Measurements from ENCODE around the gene KRT35.

Gene KRT35

DNA sequence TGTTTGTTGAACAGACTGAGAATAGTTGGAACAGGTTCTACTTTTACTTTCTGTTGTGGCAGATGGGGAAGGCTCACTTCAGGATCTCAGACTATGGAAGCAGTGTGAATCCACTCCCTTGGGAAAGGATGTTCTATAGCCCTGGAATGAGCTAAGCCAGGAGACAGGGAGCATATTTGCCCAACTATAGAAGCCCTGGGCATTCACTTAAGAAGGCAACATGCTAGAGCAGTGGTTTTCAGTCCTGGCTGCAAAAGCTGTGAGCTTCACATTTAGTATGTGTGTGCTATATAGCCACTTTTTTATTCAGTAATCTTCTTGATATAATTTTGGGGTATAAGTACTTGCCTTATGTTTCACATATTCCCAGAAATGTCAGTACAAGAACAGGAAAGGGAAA, 12.6 kb downstream of the KRT35 start:
- Histone ChIP-seq H3K4me1 (ENCODE audit: control insufficient read depth, insufficient read depth, low read length) (no peaks in the 10 kb centered on the region), H3K27ac (ENCODE audit: extremely low read depth, low read depth, low read length) (no peak overlapping the region), H3K4me3 (ENCODE audit: low read depth, low read length) (no peak overlapping the region), H3K36me3 (ENCODE audit: control insufficient read depth in 2 of 2, insufficient read depth in 1 of 2, low read length in 2 of 2) (no peaks in the 10 kb centered on the region), H3K9me3 (ENCODE audit: control insufficient read depth, insufficient read depth, low read depth, low read length) (no peaks in the 10 kb centered on the region)
- ChIA-PET CTCF (interaction anchor here (1.1 kb wide), 1 partner anchor 195 kb away, joined by 4 read pairs; no protein-coding TSS in a partner anchor), POLR2A (no interaction called here)
- TF ChIP-seq ZNF19 (tag by site-specific recombination; IDR thresholded peaks at IDR 0.05; ENCODE audit: low read depth) (no peak), ZNF707 (tag by site-specific recombination; IDR thresholded peaks at IDR 0.05) (no peak), ZNF324 (tag by site-specific recombination; IDR thresholded peaks at IDR 0.05) (no peak), ZNF423 (tag by site-specific recombination; IDR thresholded peaks at IDR 0.05) (no peak)

DNA sequence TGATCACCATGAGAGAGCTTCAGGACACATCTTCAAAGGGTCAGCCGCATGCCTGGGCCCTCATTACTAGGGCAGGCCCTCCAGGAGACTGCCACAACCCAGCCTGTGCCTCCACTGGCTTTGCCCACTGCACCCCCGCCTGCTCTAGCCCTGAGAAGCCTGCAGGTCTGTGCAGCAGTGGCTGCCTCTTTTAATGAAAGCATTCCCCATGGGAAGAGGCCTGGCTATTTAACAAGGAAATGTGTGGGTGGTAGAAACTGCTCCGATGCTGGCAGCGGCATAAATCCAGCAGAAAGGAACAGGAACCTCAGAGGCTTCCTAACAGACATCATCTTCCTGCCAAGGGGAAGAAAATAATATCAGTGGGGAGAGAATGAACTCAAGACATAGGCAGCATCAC, 13.4 kb downstream of the KRT35 start:
- ChIA-PET CTCF (interaction anchor here (0.6 to 1.1 kb wide), 3 partner anchors 33 to 195 kb away, joined by 3 to 4 read pairs (median 4); no protein-coding TSS in a partner anchor), POLR2A (no interaction called here)

DNA sequence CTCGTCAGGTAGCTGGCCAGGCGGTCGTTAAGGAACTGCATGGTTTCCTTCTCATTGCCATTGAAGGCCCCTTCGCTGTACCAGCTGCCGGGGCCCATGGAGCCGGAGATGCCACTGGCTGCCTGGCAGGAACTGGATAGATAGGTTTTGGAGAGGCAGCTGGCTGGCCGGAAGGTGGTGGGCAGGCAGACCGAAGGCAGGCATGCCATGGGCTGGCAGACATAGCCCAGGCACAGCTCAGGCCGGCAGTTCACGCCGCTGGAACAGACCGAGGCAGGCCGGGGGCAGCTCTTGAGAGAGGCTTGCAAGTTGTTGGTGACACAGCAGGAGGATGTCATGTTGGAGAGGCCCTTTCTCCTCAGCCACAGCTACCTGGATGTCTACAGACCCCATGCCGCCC, 14.0 kb downstream of the KRT35 start, which contains the start of gene KRT32:
KRT32 (minus strand) TSS at position 399 of the 400 bp plus-strand sequence; CDS start at position 338, 61 bp downstream.
- H3K36me3 ChIP-seq (ENCODE audit: control insufficient read depth in 2 of 2, insufficient read depth in 1 of 2, low read length in 2 of 2), result no peaks in the 10 kb centered on the region
- ChIA-PET POLR2A (no interaction called here), CTCF (interaction anchor here (0.9 to 1.0 kb wide), 2 partner anchors 82 to 144 kb away, joined by 4 read pairs; no protein-coding TSS in a partner anchor)
- no peaks in the 10 kb centered on the region for H3K9me3 ChIP-seq (ENCODE audit: control insufficient read depth, insufficient read depth, low read depth, low read length)
- H3K27ac ChIP-seq (ENCODE audit: extremely low read depth, low read depth, low read length), result no peak within 1 kb of the TSS
- no peaks in the 10 kb centered on the region for H3K4me1 ChIP-seq (ENCODE audit: control insufficient read depth, insufficient read depth, low read length)
- no peak within 1 kb of the TSS for H3K4me3 ChIP-seq (ENCODE audit: low read depth, low read length)
- TF ChIP-seq ZNF621 (tag by site-specific recombination; IDR thresholded peaks at IDR 0.05), result no peak
- TF ChIP-seq ZNF302 (tag by site-specific recombination; IDR thresholded peaks at IDR 0.05; ENCODE audit: low read depth), result no peak
- no peak for TF ChIP-seq ZNF174 (tag by site-specific recombination; IDR thresholded peaks at IDR 0.05)
- TF ChIP-seq ZEB2 (tag by site-specific recombination; IDR thresholded peaks at IDR 0.05), result no peak
- no peak for TF ChIP-seq ZNF473 (tag by site-specific recombination; IDR thresholded peaks at IDR 0.05)
- no peak for TF ChIP-seq FEZF1 (tag by site-specific recombination; IDR thresholded peaks at IDR 0.05)
- TF ChIP-seq, protein P1, sequence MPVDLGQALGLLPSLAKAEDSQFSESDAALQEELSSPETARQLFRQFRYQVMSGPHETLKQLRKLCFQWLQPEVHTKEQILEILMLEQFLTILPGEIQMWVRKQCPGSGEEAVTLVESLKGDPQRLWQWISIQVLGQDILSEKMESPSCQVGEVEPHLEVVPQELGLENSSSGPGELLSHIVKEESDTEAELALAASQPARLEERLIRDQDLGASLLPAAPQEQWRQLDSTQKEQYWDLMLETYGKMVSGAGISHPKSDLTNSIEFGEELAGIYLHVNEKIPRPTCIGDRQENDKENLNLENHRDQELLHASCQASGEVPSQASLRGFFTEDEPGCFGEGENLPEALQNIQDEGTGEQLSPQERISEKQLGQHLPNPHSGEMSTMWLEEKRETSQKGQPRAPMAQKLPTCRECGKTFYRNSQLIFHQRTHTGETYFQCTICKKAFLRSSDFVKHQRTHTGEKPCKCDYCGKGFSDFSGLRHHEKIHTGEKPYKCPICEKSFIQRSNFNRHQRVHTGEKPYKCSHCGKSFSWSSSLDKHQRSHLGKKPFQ (tag by site-specific recombination; IDR thresholded peaks at IDR 0.05), result no peak
- TF ChIP-seq ZFP3 (tag by site-specific recombination; IDR thresholded peaks at IDR 0.05; ENCODE audit: low read depth), result no peak
- no peak for TF ChIP-seq ZNF184 (tag by site-specific recombination; IDR thresholded peaks at IDR 0.05)
- TF ChIP-seq, protein P2, sequence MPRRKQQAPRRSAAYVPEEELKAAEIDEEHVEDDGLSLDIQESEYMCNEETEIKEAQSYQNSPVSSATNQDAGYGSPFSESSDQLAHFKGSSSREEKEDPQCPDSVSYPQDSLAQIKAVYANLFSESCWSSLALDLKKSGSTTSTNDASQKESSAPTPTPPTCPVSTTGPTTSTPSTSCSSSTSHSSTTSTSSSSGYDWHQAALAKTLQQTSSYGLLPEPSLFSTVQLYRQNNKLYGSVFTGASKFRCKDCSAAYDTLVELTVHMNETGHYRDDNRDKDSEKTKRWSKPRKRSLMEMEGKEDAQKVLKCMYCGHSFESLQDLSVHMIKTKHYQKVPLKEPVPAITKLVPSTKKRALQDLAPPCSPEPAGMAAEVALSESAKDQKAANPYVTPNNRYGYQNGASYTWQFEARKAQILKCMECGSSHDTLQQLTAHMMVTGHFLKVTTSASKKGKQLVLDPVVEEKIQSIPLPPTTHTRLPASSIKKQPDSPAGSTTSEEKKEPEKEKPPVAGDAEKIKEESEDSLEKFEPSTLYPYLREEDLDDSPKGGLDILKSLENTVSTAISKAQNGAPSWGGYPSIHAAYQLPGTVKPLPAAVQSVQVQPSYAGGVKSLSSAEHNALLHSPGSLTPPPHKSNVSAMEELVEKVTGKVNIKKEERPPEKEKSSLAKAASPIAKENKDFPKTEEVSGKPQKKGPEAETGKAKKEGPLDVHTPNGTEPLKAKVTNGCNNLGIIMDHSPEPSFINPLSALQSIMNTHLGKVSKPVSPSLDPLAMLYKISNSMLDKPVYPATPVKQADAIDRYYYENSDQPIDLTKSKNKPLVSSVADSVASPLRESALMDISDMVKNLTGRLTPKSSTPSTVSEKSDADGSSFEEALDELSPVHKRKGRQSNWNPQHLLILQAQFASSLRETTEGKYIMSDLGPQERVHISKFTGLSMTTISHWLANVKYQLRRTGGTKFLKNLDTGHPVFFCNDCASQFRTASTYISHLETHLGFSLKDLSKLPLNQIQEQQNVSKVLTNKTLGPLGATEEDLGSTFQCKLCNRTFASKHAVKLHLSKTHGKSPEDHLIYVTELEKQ (tag by site-specific recombination; IDR thresholded peaks at IDR 0.05; ENCODE audit: borderline replicate concordance), result no peak
- no peak for TF ChIP-seq ZNF133 (tag by site-specific recombination; IDR thresholded peaks at IDR 0.05)

More for the DNA sequence above, 13.4 kb downstream of the KRT35 start:
- Histone ChIP-seq H3K27ac (ENCODE audit: extremely low read depth, low read depth, low read length) (no peak overlapping the region), H3K4me3 (ENCODE audit: low read depth, low read length) (no peak overlapping the region), H3K9me3 (ENCODE audit: control insufficient read depth, insufficient read depth, low read depth, low read length) (no peaks in the 10 kb centered on the region), H3K36me3 (ENCODE audit: control insufficient read depth in 2 of 2, insufficient read depth in 1 of 2, low read length in 2 of 2) (no peaks in the 10 kb centered on the region), H3K4me1 (ENCODE audit: control insufficient read depth, insufficient read depth, low read length) (no peaks in the 10 kb centered on the region)
- TF ChIP-seq, protein P3, sequence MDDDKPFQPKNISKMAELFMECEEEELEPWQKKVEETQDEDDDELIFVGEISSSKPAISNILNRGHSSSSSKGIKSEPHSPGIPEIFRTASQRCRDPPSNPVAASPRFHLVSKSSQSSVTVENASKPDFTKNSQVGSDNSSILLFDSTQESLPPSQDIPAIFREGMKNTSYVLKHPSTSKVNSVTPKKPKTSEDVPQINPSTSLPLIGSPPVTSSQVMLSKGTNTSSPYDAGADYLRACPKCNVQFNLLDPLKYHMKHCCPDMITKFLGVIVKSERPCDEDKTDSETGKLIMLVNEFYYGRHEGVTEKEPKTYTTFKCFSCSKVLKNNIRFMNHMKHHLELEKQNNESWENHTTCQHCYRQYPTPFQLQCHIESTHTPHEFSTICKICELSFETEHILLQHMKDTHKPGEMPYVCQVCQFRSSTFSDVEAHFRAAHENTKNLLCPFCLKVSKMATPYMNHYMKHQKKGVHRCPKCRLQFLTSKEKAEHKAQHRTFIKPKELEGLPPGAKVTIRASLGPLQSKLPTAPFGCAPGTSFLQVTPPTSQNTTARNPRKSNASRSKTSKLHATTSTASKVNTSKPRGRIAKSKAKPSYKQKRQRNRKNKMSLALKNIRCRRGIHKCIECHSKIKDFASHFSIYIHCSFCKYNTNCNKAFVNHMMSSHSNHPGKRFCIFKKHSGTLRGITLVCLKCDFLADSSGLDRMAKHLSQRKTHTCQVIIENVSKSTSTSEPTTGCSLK (tag by site-specific recombination; IDR thresholded peaks at IDR 0.05), result no peak
- no peak for TF ChIP-seq ZBTB17 (tag by site-specific recombination; IDR thresholded peaks at IDR 0.05)
- no peak for TF ChIP-seq ZNF530 (tag by site-specific recombination; IDR thresholded peaks at IDR 0.05; ENCODE audit: low read depth)
